Measurements from ENCODE around the gene TECPR2.
A peak's percentile ranks its signal among the peaks of the same experiment; 100 is the strongest.
"Not testable (repeated sequence)": the region's sequence is repeated elsewhere in the genome, so short reads cannot be mapped to it uniquely, and the experiment has no call there.

Gene TECPR2, protein sequence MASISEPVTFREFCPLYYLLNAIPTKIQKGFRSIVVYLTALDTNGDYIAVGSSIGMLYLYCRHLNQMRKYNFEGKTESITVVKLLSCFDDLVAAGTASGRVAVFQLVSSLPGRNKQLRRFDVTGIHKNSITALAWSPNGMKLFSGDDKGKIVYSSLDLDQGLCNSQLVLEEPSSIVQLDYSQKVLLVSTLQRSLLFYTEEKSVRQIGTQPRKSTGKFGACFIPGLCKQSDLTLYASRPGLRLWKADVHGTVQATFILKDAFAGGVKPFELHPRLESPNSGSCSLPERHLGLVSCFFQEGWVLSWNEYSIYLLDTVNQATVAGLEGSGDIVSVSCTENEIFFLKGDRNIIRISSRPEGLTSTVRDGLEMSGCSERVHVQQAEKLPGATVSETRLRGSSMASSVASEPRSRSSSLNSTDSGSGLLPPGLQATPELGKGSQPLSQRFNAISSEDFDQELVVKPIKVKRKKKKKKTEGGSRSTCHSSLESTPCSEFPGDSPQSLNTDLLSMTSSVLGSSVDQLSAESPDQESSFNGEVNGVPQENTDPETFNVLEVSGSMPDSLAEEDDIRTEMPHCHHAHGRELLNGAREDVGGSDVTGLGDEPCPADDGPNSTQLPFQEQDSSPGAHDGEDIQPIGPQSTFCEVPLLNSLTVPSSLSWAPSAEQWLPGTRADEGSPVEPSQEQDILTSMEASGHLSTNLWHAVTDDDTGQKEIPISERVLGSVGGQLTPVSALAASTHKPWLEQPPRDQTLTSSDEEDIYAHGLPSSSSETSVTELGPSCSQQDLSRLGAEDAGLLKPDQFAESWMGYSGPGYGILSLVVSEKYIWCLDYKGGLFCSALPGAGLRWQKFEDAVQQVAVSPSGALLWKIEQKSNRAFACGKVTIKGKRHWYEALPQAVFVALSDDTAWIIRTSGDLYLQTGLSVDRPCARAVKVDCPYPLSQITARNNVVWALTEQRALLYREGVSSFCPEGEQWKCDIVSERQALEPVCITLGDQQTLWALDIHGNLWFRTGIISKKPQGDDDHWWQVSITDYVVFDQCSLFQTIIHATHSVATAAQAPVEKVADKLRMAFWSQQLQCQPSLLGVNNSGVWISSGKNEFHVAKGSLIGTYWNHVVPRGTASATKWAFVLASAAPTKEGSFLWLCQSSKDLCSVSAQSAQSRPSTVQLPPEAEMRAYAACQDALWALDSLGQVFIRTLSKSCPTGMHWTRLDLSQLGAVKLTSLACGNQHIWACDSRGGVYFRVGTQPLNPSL (N-terminal part only)

DNA sequence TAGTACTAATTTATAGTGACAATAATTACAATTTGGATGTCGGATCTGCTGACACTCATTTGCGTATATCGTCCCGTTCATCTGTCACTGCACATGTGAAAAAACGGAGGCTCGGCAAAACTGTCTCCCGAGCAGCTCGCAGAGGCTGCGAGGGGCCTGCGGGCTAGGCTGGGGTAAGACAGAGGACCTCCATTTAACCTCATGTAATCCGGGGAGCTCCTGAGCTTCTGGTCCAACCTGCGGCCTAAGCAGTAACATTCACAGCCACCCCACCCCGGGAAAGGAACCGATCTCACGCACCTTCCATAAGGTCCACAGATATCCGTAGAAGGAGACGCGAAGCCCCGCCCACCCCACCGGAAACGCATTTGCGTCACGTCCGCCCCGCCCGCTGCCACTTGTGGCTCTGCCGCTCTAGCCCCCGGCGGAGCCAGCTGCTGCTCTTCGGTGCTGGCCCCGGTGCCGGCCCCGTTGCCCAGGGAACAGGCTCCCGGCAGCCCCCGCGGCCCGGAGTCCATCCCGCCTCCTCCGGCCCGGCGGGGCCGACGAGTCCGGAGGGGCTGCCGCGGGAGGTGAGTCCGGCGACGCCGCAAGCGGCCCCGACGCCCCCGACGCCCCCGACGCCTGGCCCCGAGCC is at the start of gene TECPR2, which contains the start of gene CINP:
Gene TECPR2 (plus strand): TSS at position 397 of the 637 bp plus-strand sequence. CDS start 13,781 bp downstream, outside the sequence.
Gene CINP (minus strand): TSS at position 346 of the 637 bp plus-strand sequence. CDS start 39 bp downstream, at position 307.
- peak; percentile 99 for DNase-seq (ENCODE audit: low spot score)

DNA sequence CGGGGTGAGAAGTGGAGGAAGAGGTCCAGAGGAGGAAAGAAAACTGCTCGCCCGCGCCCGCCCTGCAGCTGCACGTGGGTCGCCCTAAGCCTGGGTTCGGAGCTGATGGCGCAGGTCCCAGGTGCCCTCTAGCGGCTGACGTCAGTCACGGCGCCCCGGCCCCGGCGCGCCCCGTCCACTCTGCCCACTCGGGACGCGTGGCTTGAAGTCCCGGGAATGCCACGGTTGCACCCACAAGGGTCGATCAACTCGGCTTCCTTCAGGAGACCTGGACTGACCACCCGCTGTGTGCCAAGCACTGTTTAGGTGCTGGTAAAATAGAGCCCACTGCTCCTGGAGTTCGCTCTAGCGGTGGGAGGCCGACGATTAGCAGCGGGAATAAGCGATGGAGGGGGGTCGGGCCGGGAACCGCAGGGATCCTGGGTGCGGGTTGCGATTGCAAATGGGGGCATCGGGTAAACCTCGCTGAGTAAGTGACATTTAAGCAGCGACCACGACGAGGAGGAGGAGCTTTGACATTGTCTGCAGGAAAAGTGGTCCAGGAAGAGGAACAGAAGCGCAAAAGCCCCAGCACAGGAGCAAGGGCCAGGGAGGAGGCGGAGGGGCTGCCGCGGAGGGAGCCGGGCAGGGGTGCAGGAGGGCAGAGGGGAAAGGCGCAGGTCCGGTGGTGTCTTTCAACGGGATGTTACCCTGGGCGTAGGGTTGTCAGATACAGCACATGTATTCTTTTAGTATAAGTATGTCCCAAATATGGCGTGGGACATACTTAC is 48.3 kb upstream of the TECPR2 start:
- peak; percentile 84 for DNase-seq (ENCODE audit: low spot score)

DNA sequence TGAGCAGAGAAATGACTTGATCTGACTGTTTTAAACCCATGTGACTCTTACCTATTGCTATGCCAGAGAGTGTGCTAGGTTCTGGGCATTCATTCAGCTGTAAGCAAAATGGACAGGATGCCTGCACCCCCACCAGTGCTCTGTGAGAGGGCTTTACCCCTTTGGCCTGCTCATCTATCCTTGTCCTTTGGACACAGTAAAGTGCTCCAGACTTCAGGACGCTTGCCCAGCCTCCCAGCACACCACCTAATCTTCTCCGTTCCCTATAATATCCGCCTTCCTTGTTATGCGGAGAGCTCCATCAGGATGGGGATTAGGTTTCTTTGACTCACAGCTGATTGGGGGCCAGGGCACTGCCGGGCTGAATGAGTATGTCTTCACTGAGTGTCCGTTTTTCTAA is 47.6 kb upstream of the TECPR2 start:
- DNase-seq (ENCODE audit: low spot score), result no peak

DNA sequence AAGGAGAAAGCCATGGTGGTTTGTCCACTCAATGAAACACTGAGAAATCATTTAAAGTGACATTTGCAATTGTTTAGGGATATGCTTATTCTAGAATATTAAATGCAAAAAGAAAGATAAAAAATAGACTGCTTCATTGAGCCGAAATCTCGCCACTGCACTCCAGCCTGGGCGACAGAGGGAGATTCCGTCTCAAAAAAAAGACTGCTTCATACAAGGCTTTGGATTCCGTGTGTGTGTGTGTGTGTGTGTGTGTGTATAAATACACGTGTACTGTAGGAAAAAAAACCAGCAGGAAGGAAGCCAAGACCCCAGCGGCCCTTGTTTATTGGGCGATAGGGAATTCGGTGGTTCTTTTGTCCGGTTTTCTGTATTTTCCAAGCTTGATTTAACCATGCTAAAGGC is 46.4 kb upstream of the TECPR2 start:
- no peak for DNase-seq (ENCODE audit: low spot score)

DNA sequence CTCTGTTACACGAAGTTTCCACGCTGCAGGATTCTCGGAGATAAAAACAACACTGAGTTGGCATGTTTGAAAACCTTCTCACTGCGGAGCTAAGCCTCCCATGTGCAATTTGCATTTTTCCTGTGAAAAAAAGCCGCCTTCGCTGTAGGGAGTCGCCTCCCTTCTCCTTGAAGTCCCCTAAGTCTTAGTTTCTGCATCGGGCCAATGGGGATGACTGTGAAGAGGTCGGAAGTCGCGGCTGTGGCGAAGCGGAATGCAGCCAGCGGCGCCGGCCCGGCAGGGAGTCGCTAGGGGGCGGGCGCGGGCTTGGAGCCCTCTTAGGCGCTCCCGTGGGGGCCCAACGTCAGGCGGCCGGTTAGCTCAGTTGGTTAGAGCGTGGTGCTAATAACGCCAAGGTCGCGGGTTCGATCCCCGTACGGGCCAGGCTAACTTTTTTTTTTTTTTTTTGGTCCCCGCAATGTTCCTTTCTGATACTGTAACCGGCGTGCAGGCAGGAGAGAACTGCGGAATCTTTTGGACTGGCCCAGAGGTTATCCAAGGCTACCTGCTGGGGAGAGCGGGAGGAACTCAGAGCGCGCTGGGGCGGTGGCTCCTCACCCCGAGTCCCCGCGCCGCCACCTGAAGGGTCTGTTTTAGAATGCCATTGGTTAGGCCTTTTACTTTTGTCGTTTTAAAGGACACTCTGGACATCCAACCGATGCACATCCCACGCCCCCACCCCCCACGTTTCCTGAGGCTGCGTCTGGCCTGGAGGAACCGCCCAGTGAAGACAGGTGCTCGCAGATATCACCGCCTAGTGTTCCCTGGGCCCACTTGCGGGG is 45.8 kb upstream of the TECPR2 start:
- DNase-seq (ENCODE audit: low spot score), result peak; percentile 89

DNA sequence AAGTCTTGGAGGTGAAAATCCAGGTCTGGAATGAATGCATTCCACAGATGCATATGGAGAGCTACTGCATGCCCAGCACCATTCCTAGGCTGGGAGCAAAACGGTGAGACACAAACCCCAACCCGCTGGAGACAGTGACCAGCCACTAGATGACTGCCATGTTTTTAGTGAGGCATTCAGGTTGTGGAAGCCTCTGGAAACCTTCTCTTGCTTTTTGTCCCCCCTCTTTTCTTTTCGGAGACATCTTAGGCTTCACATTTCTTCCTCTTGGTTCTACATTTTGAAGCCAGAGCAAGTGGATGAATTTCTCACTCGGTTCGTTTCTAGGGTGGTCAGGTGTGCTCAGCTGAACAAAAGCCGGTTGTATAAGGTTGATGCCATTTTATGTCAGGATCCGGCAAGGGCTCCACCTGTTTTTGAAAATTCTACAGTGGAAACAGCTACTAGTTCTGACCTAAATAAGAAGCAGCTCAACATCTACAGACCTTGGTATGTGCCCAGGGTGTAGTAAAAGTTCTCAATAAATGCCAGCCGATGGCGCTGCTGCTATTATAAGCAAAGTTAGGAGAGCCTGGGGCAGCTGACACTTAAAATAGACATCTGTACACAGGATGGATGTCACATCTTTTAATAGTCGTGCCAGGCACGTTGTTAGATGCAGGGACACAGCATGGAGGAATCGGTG is 45.0 kb upstream of the TECPR2 start:
- DNase-seq (ENCODE audit: low spot score), result no peak

DNA sequence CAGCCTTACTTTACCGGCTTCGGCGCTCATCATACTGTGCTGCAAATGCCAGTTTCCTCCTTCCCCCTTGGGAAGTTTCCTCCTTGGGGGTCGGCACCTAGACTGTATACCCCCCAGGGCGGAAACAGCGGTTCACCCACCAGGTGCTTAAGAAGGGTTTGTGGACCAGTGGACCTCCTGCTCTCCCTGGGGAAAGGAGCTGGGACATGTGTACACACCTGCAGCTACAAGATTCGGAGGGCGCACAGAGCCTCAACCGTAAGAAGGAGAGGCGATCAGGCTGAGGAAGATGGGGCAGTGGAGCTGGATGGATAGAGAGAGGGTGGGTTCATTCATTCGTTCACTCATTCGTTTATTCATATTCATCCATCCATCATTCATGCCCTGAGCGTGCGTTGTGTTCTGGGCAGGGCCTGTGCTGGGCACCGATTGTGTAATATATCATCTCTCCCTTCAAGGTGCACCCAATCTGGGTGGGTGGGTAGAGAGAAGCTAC is 43.9 kb upstream of the TECPR2 start:
- no peak for DNase-seq (ENCODE audit: low spot score)

DNA sequence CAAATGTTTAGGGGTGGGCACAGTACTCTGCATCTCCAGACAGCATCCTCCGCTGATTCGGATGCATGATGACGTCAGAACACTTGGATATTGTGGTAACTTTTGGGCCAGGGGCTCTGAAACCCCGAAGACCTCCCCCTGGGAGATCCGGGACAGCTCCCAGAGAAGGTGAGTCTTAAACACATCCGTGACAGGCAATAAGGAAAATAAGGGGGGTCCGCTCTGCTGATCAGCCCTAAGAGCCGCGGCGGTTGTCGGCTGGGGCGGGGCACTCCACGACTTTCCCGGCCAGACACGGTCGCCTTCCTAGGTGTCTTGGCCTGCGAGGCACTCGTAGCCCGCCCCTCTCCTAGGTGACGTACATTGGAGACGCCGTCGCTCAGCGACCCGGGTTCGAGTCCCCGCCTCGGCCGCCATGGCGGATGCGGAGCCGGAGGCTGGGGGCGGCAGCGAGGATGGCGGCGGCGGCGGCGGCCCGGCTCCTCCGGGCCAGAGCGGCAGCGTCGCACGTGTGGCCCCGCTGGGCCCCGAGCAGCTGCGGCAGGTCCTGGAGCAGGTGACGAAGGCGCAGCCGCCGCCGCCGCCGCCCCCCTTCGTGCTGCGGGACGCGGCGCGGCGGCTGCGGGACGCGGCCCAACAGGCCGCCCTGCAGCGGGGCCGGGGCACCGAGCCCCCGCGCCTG is 43.2 kb upstream of the TECPR2 start, which contains the start of gene ZNF839:
Gene ZNF839 (plus strand): TSS at position 396 of the 682 bp plus-strand sequence. CDS start 20 bp downstream, at position 416.
- DNase-seq (ENCODE audit: low spot score), result peak; percentile 91

DNA sequence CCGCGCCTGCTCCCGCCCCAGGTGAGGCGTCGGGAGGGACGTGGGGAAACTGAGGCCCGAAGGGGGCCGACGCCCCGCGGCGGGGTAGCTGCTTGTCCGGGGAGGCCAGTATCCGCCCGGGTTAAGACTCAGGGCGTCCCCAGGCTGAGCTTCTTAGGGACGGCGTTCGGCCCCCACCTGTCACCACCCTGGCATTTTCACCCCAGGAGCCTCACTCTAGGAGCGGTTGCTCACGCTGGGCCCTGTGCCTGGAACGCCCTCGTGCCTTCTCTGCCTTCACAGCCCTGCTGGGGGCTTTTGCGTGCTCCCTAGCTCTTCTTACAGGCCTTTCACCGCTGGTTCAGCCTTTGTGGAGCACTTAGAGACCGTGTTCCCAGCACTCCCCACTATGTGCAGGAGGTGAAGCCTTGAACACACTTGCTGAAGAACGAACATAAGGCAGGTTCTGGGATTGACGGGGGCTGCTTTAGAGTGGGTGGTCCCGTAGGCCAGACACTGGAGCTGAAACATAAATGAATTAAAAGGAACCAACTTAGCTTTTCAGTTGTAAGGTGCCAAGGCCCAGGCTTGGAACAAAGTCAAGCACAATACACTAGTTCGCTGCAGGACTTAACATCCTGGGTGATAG is 42.6 kb upstream of the TECPR2 start:
- DNase-seq (ENCODE audit: low spot score), result peak; percentile 35

DNA sequence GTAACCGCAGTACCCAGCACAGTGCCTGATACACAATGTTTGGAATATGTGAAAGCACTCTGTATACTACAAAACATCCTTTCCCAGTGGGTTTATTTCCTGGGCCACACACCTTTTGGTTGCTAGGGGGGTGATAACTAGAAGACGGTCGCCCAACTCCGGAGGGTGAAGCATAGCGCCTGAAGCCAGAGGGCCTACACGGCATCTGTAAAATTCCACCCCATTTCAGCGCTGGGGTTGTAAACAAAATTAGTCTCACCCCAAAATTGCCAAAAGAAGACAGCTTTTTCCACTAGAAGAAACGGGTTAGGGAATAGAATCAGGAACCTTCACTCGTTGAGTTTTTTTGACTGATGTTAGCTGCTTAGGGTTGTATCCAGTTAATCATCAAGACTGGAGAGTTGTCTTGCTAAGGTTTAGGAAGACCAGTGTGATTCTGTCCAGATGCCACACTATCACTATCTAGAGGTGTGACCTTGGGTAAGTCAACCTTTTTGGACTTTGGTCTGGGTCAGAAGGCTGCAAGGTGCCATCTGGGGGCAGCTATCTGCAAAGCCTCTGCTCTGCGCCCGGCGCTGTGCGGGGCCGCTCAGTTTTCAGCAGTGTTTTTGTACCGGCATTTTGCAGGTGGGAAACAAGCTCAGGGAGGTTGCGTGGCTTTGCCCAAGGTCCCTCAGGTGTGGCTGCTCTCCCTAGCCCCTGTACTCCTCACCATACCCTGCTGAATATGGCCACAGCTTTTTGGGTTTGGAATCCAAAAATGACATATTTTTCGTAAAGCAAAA is 41.9 kb upstream of the TECPR2 start:
- DNase-seq (ENCODE audit: low spot score), result no peak

DNA sequence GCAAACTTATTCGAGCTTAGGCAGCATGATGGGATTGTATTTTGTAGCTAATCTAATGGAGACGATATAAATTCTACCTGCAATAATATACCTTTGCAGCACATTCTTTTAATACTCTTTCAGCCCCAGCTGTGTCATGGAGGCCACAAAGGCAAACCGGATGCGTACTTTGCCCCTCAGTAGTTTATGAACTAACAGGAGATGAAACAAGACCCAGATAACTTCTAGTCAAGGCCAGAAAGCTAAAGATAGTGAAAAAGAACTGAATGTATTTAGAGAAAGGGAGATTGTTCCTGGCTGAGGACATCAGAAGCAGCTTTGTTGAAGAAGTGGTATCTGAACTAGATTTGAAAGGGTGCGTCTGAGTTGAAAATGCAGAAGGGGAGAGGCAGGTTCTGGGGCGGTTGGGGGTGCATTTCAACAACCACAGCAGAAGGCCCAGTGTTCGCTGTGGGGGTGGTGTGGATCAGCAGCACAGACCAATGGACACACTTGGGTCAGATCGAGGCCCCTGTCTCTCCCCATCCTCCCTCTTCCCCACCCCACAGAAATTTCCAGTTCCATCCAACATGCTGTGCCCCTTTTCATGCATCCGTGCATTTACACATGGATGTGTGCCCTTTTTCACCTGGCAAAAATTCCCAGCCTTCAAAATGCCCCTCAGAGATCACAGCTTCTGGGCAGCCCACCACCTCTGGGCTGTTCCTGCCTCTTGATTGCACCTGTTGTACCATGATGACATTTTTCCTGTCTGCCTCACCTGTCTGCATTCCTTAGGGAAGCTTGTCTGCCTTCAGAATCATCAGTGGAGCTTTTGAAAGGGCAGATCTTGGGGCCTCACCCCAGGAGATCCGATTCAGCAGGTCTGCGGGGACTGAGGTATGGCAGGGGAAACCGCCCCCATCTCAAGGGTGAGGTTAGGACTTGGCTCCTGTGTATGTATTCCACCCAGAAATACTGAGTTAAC is 41.0 kb upstream of the TECPR2 start:
- no peak for DNase-seq (ENCODE audit: low spot score)

DNA sequence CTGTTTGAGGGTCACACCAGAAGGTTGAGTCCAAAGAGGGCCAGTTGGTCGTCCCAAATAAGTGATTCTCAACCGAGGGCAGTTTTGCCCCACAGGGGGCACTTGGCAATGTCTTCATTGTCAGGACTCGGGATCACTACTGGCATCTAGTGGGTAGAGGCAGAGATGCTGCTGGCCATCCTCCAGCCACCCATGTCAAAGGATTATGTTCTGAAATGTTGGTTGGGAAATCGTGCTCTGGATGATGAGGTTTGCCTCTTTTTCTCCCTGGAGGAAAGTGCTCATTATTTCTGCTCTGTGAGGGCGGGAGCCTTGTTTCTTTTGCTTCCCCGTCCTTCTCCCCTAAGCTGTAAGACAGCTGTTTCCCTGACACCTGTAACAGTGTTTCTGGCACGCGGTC is 39.6 kb upstream of the TECPR2 start:
- DNase-seq (ENCODE audit: low spot score), result peak; percentile 55

DNA sequence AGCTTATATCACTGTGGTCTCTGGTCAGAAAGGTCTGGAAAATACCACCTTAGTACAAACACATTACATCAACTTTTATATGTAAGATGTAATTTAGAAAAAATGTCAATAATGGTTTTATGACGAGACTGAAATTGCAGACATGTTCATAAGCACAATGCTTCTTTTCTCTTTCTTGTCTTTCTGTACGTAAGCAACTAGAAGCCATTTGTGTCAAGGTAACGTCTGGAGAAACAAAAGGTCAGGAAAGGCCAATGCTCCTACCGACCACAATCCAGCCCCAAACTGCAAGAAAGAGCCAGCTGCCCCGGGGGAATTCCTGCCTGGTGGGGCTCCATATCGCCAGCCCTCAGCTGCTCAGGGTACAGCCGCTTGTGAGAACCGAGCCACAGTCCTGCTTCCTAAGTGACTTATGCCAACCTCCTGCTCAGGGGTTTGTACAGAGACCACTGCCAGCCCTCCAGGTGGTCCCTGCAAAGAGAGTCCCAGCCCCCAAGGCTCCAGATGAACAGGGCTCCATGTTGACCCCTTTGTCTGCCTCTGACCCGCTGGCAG is 36.9 kb upstream of the TECPR2 start:
- DNase-seq (ENCODE audit: low spot score), result no peak

DNA sequence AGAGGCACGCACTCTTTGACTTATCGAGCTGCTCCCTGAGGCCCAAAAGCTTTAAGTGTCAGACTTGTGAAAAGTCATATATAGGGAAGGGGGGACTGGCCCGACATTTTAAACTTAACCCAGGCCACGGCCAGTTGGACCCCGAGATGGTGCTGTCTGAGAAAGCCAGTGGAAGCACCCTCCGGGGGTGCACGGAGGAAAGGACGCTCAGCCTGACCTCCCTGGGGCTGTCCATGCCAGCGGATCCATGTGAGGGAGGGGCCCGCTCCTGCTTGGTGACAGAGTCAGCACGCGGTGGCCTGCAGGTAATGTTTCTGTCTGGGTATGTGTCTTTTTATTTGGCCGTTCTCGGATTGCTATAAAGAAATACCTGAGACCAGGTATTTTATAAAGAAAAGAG is 36.2 kb upstream of the TECPR2 start:
- DNase-seq (ENCODE audit: low spot score), result no peak

DNA sequence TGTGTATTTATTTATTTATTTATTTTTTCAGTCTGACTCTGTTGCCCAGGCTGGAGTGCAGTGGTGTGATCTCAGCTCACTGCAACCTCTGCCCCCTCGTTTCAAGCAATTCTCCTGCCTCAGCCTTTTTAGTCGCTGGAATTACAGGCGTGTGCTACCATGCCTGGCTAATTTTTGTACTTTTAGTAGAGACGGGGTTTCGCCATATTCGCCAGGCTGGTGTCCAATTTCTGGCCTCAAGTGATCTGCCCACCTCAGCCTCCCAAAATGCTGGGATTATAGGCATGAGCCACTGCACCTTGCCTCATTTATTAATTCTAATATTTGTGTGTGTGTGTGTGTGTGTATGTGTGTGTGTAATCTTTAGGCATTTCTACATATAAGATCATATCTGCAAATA is 33.4 kb upstream of the TECPR2 start:
- DNase-seq (ENCODE audit: low spot score), result not testable (repeated sequence)

DNA sequence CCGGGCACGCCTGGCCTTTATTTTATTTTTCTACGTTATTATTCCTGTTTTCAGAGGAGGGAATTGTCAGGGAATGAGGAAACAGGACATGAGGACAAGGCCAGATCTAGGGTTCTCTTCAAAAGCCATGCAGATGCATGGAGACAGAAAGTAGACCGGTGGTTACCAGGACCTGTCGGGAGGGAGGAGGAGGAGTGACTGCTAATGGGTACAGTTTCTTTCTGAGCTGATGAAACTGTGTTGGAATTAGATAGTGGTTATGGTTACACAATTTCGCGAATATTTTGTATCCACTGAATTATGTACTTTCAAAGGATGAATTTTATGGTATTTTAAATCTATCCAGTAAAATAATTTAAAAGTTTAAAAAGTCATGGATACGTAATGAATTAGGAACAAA is 31.9 kb upstream of the TECPR2 start:
- DNase-seq (ENCODE audit: low spot score), result no peak

Measured in iPS-NIHi11 (cell line).